Stimulated activated CD8-positive, alpha-beta memory T cell treated with anti-CD3 and anti-CD28 coated beads, Interleukin-7, amount 100 ng/mL, for 4 hours (primary cell): ENCODE data around the gene CLASP2.
"Not testable (repeated sequence)": the region's sequence is repeated elsewhere in the genome, so short reads cannot be mapped to it uniquely, and the experiment has no call there.

Source experiments
- DNase-seq, 2 donors: peaks; one replicate each; pipeline ENCODE4 v3.0.0-alpha.2; 2020; ENCODE audit warnings: low read depth in 2 of 2

Gene CLASP2

DNA sequence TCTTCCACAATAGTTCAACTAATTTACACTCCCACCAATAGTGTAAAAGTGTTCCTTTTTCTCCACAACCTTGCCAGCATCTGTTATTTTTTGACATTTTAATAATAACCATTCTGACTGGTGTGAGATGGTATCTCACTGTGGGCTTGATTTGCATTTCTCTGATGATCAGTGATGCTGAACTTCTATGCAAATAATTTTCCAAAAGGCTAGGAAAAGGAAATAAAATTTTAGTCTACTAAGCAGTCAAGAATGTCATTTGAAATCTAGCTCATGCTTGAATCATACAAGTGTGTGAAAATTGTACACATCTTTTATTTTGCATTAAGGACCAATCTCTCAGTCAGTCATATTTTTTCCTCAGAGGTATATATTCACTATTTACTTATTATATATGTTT is 176.1 kb downstream of the CLASP2 start:
- no peak for DNase-seq

GRCh38 chr3:33538678-33539339 is 179.2 kb downstream of the CLASP2 start:
- DNase-seq: no peak

DNA sequence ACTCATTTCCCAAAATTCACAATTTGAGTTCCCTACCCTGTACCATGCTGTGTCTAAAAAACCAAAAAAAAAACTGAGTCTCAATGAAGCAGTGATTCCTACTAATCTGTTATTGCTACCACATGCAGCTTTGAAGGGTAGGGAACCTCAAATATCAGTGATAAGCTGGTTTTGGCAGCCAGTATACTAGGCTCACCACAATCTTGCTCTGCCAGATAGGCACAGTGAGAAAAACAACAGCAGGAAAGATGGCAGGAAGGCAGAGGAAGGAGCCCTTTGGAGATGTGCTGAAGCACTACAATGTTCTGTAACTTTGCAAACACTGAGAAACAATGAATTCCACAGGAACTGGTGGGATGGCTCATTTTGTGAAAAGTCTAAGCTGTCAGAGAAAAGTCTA is 180.9 kb downstream of the CLASP2 start:
- DNase-seq: no peak

DNA sequence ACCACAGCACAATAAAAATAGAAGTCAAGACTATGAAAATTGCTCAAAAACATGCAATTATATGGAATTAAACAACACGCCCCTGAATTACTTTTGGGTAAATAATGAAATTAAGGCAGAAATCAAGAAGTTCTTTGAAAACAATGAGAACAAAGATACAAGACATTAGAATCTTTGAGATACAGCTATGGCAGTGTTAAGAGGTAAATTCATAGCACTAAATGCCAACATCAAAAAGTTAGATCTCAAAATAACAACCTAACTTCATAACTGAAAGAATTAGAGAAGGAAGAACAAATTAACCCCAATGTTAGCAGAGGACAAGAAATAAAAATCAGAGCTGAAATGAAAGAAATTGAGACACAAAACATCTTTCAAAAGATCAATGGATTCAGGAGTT is 191.3 kb downstream of the CLASP2 start:
- no peak for DNase-seq

GRCh38 chr3:33525232-33525631 is 192.8 kb downstream of the CLASP2 start:
- DNase-seq: no peak

- DNase-seq: no peak
These were observed 194.9 kb downstream of the CLASP2 start for GRCh38 chr3:33523093-33523667.

DNA sequence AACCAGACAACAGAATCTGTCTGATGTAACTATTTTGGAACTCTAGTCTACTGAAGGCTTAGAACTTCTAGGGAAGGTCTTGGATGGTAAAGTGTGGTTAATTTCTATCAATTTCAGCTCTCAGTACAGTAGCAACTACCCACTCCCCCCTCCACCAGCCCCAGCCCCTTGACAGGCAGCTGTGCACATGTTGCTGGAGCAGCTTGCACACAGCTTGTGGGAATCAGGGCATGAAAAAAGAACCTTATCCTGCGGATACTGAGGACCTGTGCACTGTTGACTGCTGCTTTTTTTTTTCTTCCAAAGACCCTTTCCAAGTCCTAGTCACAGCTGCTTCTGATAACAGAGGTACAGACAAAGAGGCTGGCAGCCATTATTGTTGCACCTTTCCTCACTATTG is 196.3 kb downstream of the CLASP2 start:
- DNase-seq: no peak

DNA sequence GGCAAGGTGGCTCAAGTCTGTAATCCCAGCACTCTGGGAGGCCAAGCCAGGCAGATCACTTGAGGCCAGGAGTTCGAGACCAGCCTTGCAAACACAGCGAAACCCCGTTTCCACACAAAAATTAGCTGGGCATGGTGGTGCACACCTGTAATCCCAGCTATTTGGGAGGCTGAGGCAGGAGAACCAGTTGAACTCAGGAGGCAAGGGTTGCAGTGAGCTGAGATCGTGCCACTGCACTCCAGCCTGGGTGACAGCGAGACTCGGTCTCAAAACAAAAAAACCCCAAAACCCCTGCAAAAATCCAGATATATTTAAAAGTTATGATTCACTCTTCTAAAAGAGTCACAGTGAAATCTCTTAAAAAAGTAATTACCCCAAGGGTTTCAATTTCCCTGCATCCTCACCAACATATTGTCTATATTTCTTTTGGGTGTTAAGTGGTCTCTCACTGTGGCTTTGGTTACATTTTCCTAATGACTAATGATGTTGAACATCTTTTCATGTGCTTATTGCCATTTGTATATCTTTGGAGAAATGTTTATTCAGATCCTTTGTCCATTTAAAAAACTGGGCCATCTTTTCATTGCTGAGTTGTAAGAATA is 204.7 kb downstream of the CLASP2 start:
- no peak for DNase-seq

- no peak for DNase-seq
These were observed 213.0 kb downstream of the CLASP2 start for GRCh38 chr3:33505027-33505426.

DNA sequence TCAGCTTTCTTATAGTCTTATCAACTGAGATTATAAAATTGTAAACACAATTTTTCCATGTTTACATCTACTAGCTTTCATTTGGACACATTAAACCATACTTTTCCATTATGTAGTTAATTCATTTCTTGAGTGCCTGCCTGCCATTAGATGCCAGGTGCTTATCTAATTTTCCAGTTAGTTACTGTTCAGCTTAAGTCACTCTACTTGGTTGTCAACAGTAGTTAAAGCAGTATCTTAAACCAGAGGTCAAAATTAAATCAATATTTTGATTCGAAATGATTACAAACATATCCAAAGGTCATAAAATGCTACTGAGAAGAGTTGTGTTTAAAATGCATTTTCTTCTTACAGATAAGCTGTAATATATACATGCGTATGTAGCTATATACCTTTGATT is 221.6 kb downstream of the CLASP2 start:
- no peak for DNase-seq

DNA sequence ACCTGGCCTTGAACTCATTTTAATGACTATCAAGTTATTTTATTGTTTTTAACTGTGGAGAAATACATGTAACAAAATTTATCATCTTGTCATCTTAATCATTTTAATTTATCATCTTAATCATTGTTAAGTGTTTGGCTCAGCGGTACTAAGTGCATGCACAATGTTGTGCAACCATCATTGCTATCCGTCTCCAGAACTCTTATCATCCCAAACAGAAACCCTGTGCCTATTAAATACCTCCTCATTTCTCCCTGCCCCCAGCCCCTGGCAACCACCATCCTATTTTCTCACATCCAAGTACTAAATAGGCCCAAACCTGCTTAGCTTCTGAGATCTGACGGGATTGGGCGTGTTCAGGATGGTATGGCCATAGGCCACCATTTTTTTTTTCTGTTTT is 226.3 kb downstream of the CLASP2 start:
- no peak for DNase-seq

- DNase-seq: no peak
These were observed 227.3 kb downstream of the CLASP2 start for GRCh38 chr3:33490641-33491241.

DNA sequence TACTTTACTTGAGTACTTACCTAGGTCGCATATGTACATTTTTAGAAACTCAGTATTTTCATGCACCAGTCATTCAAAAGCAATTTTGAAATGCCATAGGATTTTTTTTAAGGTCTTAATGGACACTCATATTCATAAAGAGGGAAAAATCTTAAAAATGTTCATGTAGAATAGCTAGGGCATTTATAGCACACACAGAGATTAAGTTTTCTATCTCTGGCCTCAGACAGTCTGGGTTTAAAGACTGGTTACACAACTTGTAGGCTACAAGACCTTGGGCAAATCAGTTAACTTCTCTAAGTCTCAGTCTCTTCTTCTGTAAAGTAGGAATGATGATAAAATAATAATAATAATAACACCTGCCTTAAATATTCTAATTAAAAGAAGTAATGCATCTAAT is 229.4 kb downstream of the CLASP2 start:
- DNase-seq: no peak

- DNase-seq: no peak
These were observed 229.8 kb downstream of the CLASP2 start for GRCh38 chr3:33488246-33488645.

- no peak for DNase-seq
These were observed 235.9 kb downstream of the CLASP2 start for GRCh38 chr3:33482111-33482521.

- DNase-seq: no peak
These were observed 243.2 kb downstream of the CLASP2 start for GRCh38 chr3:33474896-33475295.

GRCh38 chr3:33473813-33474212 is 244.2 kb downstream of the CLASP2 start:
- no peak for DNase-seq

DNA sequence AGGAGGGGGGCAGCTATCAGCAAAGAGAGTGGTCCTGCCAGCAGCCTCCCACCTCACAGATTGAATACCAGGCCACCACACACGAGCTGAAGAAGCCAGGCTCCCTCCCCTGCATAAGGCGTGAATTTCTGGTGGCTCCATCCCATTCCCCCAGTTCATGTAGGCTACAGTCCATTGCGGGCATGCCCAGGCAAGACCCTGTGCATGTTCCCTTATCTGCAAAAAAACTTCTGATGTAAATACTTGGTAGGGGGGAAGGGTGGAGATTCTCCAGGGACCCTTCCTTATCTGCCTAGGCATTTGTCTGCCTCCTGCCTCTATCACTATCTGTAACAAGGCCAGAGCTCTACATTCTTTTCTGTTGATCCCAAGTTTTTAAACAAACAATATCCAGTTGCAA is 250.3 kb downstream of the CLASP2 start:
- DNase-seq: no peak

- no peak for DNase-seq
These were observed 257.0 kb downstream of the CLASP2 start for GRCh38 chr3:33461097-33461496.

DNA sequence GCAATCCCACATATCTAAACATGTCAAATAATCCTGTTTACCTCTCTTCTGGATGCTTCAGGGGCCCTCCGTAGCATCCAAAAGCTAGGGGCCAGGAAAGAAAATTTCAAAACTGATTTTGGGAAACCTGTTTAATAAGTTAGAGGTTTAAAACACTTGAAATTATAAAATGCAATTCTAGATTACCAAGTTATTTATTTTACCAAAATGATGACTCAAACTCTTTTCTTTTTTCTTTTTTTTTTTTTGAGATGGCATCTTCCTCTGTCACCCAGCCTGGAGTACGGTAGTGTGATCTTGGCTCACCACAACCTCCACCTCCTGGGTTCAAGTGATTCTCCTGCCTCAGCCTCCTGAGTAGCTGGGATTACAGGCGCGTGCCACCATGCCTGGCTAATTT is 258.5 kb downstream of the CLASP2 start:
- not testable (repeated sequence) for DNase-seq

DNA sequence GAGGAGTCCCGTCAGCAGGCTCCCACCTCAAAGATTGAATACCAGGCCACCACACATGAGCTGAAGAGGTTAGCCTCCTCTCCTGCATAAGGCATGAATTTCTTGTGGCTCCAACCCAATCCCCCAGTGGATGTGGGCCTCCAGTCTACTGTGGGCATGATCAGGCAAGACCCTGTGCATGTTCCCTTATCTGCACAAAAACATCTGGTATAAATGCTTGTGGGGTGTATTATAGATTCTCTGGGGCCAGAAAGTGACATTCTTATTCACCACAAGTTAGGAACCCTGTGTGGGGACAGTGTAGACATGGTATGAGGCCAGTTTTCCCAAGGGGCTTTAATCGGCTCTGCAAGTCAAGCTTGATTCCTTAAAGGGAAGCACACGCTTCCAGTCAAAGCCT is 259.6 kb downstream of the CLASP2 start:
- no peak for DNase-seq

DNA sequence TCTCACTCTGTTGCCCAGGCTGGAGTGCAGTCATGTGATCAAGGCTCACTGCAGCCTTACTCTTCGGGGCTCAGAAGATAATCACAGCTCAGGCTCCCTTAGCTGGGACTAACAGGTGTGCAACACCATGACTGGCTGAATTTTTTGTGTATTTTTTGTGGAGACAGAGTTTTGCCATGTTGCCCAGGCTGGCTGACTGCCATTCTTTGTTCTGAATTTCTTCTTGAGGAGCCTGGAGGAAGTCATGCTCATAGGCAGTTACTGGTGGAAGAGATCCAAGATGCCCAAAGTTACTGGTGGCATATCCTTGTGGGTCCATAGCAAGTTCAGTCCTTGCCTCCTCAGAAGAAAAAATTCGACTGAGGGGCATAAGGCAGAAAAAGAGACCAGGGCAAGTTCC is 261.3 kb downstream of the CLASP2 start:
- no peak for DNase-seq

GRCh38 chr3:33453331-33453761 is 264.7 kb downstream of the CLASP2 start:
- no peak for DNase-seq
